GM18867 (cell line): Measurements from ENCODE around the gene CD84.
A peak's percentile ranks its signal among the peaks of the same experiment; 100 is the strongest.
"Not testable (repeated sequence)": the region's sequence is repeated elsewhere in the genome, so short reads cannot be mapped to it uniquely, and the experiment has no call there.

Experiments
- ATAC-seq: cut with Tn5 transposase; IDR thresholded peaks from one replicate; pipeline ENCODE4 v1.9.1; 2021; ENCODE audit warnings: mild to moderate bottlenecking, moderate library complexity; ENCODE audit not compliant: unreplicated experiment

The CD84 gene

GRCh38 chr1:160579216-160579701 is at the start of gene CD84:
Gene CD84, minus strand, starts transcription at chr1:160579496. Its CDS starts 59 bp downstream, at chr1:160579437.
- ATAC-seq: no peak

DNA sequence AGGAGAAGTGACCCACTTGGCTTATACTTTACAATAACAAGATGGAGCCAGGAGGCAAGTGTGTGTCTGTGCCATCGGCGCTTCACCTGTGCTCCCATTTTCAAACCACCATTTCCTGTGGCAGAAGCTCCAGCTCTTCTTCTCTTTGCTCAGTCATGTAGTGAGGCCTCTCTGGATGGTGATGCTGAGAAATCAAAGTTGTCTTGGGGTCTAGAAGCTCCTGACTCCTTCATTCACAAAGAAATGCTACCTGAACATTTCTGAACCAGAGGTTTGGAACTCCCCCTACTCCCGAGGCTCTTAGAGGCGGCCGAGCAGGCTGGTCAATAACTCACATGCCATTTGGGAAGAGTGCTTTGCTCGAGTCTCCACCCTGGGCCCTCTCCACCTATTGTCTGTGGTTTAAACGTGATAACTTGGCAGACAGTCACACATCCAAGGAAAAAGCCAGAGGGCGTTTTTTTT is 49.5 kb upstream of the CD84 start:
- ATAC-seq: no peak

GRCh38 chr1:160627677-160628289 is 48.5 kb upstream of the CD84 start:
- ATAC-seq: not testable (repeated sequence)

DNA sequence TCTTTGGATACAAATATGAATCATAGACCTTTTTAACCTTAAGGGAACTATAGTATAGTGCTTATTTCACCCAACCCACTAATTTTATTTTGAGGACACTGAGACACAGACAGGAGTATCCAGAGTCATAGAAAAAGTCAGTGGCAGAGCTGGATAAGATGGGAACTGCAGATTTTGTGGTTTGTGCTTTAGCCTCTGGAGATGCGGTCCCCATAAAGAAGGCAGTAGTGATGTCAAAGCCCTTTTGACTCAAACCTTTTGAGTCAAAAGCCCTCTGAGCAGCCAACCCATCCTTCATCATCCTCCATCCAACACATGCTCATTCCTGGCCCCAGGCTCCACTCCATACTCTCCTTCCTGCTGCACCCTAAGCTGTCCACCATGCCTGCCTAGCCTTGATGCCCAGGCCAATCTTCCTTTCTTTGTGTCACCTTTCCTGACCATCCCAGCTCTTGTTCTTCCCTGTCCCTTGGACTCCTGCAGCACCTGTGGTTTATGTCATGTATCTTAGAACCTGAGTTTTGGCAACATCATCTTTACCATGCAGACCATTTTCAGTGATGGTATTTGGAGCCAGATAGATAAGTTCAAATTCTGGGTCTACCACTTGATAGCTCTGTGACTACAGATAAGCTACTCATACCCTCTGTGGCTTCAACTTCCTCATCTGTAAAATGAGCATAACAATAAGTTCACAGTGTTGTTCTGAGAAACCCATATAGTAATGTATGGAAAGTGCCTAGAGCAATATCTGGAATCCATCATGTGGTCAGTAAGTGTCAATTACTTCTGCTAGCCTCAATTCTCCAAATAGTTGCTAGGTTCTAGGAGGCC is 47.4 kb upstream of the CD84 start:
- peak; percentile 34 for ATAC-seq

GRCh38 chr1:160625725-160626498 is 46.6 kb upstream of the CD84 start:
- no peak for ATAC-seq

DNA sequence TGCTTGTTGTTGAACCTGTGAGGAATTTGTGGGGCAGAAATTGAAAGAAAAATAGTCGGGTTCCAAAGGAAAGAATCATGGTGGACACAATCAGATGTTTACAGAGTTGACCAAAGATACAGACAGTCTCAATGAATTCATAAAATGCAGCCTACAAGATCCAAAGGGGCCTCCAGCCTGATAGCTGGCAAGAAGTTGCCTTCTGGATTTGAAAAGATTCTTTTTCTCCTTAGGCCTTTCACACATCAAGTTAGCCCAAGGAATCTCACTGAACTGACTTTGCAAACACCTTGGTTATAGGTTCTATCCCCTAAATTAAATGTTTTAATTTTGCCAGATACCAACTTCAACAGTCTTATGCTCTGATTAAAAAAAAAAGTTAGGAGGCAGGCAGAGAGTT is 46.0 kb upstream of the CD84 start:
- ATAC-seq: no peak

DNA sequence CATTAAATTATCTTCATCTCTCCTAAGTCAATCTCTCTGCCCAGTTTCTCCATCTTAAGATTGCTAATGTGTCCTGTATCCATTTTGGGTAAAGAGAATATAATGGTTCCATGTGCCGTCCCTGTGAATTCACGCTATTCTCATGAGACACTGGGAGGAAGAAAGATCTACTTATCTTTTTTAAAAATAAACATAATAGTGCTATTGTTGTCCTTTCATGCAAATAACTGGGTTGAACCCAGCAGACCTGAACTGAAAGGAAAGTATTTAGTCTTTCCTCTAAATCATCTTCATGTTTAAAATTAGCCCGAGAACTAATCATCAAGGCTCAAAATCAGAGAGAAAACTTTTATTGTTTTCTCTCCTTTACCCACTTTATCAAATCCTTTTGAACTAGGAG is 45.2 kb upstream of the CD84 start:
- ATAC-seq: peak; percentile 35

- peak; percentile 37 for ATAC-seq
These were observed 44.6 kb upstream of the CD84 start for GRCh38 chr1:160623862-160624261.

GRCh38 chr1:160623227-160623633 is 43.9 kb upstream of the CD84 start:
- no peak for ATAC-seq

DNA sequence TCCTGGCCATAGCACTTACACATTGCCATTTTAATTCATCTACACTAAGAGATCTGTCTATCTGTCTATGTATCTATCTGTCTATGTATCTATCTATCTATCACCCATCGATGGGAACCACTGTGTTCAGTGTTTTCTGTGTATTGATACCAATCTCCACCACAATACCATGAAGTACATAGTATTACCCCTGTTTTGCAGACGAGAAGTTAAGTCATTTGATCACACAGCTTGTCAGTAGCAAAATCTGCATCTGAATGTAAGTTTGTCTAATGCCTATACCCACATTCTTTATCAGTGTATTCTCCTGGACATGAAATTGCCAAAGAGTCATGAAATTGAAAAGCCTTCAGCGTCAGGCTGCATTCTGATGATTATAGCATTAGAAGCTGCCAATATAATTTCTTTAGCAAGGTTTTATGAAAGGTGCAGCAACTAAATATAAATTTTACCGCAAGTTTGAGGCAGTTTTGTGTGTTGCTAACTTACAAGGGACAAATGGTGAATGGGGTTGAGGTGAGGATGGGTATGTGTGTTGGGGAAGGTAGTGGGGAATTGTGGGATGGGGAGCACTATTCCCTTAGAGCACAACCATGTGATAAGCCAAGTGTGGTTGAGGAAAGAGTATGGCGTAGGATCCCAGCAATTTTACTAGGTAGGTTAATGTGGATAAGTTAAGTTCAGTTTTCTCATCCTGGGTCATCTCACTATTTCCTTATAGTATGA is 43.4 kb upstream of the CD84 start:
- ATAC-seq: no peak

DNA sequence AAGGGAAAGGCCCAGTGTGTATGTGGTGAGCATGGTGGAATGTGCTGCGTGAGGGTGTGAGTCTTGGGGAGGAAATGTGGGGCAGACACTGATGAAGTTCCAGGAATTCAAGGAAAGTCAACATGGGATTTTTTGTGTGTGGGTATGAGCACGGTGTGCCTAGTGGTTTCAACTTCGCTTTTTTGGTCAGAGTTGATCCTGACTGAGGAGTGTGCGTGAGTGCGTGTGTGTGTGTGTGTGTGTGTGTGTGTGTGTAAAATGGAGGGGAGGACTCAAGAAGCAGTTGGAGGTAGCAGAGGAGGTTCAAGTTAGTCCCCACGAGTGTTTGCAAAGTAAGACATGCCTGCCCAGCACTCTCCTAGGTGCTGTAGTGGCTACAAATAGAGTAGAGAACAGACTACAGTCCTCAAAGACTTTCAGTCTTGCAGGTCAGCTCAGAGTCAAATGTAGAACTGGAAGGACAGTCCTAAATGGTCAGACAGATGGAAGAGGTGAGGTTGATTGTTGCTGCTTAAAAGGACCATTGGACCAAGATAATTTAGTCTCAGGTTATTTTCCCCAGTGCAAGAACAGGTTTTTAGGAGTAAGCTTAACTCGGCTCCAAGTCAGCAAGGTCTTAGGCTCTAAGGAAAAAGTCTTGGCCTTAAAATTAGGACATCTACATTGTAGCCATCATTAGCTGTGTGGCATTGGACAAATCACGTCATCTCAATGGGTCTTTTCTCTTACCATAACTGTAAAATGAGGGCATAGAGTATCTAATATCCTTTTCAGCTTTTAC is 42.5 kb upstream of the CD84 start:
- ATAC-seq: no peak

DNA sequence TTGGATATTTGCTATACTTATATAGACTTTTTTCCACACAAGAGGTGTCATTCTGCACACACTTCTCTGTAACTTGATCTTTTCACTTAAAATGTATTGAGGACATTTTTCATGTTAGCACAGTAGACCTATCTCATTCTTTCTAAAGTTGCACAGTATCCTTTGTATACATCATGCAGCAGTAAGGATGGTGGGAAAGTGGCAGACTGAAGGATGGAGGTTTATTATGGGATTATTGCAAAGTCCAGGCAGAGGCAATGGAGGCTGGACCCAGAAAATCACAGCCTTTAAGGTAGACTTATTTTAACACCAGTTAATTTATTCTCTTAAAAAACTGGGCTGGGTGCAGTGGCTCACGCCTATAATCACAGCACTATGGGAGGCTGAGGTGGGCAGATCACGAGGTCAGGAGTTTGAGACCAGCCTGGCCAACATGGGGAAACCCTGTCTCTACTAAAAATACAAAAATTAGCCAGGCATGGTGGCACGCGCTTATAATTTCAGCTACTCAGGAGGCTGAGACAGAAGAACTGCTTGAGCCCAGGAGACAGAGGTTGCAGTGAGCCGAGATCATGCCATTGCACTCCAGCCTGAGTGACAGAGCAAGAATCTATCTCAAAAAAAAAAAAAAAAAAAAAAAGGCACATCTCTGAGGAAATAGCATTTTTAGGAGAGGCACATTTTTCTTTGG is 41.8 kb upstream of the CD84 start:
- ATAC-seq: no peak

DNA sequence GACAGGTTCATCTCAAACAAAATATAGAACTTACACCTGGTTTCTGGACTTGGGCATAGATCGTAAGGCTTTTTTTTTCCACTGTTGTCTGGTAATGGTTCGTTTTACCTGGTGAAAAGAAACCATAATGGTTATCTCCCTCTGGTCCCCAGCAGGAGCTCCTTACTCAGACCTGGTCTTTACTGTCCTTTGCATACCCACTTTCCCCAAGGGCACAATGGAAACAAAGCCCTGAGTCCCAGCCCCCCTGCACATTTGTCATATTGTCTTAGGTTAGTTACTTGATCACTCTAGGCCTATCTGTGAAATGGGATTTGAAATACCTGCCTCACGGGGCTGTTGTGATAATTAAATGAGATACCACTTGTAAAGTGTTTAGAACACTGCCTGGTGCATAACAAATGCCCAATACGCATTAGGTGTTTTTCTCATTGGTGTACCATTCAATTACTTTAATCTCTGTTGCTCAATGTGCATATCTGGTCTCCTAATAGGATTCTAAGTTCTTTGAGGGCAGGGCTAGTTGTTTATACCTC is 40.5 kb upstream of the CD84 start:
- no peak for ATAC-seq

DNA sequence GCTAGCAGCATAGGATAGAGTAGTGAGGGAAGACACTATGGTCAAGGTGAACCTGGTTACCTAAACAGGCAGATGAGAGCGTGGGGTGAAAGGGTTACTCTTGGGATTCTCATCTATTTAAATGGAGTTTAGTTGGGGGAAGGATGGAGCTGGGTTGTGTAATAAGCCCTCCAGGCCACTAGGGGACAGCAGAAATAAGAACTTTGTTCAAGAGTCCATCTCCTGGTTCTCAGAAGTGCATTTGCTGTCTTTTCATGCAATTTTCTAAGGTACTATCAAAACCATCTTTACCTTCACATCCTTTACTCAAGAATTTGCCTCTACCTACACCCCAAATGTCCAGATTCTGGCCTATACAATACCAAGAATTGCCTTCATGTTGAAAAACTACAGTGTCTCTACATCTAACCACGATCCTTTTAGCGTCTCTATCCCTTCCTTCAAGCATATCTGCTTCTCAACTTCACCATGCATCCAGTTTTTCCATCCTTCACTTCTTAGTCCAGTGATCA is 39.5 kb upstream of the CD84 start:
- no peak for ATAC-seq

DNA sequence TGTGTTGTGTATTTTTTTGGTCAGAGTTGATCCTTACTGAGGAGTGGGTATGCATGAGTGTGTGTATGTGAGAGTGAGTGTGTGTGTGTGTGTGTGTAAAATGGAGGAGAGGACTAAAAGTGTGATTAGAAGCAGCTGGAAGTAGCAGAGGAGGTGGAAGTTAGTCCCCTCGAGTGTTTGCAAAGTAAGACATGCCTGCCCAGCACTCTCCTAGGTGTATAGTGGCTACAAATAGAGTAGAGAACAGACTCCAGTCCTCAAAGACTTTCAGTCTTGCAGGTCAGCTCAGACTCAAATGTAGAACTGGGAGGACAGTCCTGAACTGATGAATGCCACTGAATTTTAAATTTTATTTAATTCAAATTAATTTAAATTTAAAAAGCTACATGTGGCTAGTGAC is 39.0 kb upstream of the CD84 start:
- ATAC-seq: no peak

GRCh38 chr1:160615660-160616059 is 36.4 kb upstream of the CD84 start:
- ATAC-seq: no peak

- ATAC-seq: no peak
These were observed 35.1 kb upstream of the CD84 start for GRCh38 chr1:160614410-160614809.

GRCh38 chr1:160612613-160613218 is 33.4 kb upstream of the CD84 start:
- ATAC-seq: no peak
